GM19438 (cell line): ENCODE data around the gene LRIG2.
"Not testable (repeated sequence)": the region's sequence is repeated elsewhere in the genome, so short reads cannot be mapped to it uniquely, and the experiment has no call there.

Experiments used
- ATAC-seq: cut with Tn5 transposase; IDR thresholded peaks from one replicate; pipeline ENCODE4 v1.9.1; 2021; ENCODE audit warnings: low read depth; ENCODE audit not compliant: unreplicated experiment

LRIG2 gene

DNA sequence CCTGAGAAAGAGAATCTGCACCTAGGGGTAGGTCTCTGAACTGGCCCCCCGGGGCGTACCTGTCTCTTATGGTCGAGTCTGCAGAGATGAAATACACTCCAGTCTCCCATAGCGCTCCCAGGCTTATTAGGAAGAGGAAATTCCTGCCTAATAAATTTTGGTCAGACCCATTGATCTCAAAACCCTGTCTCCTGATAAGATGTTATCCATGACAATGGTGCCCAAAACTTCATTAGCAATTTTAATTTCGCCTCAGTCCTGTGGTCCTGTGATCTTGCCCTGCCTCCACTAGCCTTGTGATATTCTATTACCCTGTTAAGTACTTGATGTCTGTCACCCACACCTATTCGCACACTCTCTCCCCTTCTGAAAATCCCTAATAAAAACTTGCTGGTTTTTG, 85.7 kb downstream of the LRIG2 start:
- not testable (repeated sequence) for ATAC-seq

DNA sequence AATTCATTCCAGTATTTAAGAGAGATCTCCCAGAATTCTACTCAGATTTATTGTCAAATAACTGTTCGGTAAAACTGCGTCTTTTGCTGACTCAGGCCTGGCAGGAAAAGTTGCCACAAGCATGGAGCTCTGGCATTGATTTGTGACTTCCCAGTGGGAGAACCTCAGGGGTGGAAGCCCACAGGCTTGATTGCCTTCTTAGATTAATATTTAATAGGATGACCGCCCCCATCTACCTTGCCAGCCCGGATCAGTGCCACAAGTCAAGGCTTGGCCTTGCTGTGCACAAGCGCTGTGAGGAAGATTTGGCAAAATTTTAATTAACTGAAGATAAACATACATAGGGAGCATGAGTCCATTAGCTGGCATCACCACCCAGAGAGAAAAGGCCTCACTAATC, 93.5 kb downstream of the LRIG2 start:
- no peak for ATAC-seq

DNA sequence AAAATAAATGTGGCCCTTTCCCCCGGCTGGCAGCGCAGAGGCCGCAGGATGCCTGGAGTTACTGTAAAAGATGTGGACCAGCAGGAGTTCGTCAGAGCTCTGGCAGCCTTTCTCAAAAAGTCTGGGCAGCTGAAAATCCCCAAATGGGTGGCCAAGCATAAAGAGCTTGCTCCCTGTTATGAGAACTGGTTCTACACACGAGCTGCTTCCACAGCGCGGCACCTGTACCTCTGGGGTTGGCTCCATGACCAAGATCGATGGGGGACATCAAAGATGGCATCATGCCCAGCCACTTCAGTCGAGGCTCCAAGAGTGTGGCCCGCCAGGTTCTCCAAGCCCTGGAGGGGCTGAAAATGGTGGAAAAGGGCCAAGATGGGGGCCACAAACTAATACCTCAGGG, 95.9 kb downstream of the LRIG2 start:
- ATAC-seq: no peak

DNA sequence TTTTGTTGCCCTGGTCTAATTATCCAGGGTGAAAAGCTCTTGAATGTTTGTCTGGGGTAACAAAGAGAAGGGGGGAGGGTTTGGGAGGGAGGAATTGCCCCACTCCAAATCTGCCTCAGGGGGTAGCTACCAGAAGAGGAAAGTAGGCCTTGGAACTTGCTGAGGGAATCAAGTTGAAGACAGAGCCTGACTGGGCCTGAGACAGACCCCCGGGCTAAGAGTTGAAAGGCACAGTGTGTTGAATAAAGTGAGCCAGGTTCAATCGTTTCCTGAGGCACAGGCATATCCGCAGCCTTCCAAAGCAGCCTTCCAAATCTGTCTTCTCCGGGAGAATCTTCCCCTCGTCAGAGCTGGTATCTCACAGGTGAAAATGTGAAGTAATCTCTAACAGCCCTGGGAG, 96.6 kb downstream of the LRIG2 start:
- ATAC-seq: no peak

DNA sequence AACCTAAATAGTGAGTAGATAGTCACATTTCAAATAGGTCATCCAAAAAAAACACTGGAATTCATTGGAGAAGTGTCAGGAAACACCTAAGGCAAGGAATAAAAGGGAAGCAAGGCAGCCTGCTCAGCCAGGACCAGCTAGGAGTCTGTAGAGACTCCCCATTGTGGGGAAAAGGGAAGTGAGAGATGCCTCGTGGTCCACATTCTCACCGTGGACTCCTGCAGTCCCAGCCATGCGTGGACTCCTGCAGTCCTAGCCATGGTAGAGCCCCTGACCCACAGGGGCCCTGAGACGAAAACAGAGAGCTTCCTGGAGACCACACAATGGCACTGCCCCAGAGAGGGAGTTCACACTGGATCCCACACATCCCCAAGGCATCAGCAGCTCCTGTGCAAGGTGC, 97.5 kb downstream of the LRIG2 start:
- peak; percentile 68 for ATAC-seq

DNA sequence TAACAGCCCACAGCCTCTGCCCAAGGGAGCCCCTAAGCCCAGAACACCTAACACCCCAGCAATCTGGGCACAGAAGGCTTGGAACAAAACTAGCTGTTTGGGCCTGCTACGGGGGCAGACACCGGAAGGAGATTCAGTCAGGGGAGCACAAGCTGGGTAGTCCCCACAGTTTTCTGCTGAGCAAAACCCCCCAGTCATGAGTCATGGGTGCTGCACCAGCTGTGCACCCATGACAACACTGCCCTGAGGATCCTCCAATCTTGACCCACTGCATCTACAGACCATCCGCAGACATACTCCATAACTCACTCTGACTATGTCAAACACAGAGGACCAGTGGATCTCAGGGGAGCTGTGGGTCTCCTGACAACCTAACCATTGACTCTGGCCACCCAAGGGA, 105.1 kb downstream of the LRIG2 start:
- no peak for ATAC-seq

DNA sequence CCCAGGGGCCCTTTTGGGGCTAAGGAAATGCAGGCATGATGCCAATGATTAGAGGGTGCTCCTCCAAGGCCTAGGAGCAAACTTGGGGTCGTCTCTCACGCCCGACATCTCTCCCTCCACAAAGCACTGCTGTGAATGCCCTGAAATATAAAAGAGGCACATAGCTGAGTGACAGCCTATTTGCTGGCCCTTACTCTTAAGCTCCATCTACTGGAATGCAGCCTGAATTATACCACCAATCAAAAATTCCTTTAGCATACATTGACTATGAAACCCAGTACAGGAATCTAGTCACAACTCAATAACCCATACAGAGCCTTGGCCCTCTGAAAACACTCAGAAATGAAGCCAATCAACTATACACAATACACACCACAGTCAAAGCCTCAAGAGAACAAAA, 105.5 kb downstream of the LRIG2 start:
- no peak for ATAC-seq
